GM21381 (cell line): Measurements from ENCODE around the gene MED26.
"Not testable (repeated sequence)": the region's sequence is repeated elsewhere in the genome, so short reads cannot be mapped to it uniquely, and the experiment has no call there.

Experiments
- ATAC-seq: cut with Tn5 transposase; IDR thresholded peaks from one replicate; pipeline ENCODE4 v1.9.1; 2021; ENCODE audit warnings: mild to moderate bottlenecking, moderate library complexity; ENCODE audit not compliant: unreplicated experiment

The MED26 gene

DNA sequence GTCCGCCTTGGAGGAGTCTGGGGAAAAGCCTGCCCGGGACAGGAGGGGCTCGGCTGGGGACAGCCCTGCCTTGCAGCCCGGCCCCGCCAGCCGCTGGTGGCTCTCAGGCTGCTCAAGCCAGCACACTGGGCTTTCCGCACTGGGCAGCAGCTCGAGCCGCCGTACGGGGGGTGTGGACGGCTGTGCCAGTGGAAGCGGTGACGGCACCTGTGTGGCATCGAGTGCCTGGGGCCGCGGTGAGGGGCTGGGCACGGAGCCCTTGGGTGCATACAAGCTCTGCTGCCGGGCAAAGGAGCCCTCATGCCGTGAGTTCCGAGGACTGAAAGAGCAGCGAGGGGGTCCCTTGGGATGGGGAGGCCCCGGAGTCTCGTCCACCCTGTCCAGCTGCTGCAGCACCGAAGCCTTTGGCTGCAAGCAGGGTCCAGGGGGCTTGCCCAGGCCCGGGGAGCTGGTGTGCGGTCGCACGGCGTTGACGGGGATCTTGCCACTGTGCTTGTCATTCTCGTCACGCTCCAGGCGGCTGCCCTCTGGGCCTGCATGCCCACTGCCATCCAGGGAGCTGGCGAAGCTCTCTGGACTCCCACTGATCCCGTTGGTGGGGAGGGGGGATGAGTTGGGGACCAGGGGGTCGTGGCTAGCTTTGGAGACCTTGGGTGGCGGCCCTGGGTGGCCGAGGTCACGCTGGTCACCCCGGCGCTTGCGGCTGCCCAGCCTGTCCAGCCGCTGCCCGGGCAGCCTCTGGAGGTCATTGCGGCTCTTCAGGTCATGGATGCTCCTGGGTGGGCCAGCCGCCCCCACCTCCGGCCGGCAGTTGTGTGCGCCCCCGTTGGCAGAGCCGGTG is 51.1 kb downstream of the MED26 start:
- no peak for ATAC-seq

DNA sequence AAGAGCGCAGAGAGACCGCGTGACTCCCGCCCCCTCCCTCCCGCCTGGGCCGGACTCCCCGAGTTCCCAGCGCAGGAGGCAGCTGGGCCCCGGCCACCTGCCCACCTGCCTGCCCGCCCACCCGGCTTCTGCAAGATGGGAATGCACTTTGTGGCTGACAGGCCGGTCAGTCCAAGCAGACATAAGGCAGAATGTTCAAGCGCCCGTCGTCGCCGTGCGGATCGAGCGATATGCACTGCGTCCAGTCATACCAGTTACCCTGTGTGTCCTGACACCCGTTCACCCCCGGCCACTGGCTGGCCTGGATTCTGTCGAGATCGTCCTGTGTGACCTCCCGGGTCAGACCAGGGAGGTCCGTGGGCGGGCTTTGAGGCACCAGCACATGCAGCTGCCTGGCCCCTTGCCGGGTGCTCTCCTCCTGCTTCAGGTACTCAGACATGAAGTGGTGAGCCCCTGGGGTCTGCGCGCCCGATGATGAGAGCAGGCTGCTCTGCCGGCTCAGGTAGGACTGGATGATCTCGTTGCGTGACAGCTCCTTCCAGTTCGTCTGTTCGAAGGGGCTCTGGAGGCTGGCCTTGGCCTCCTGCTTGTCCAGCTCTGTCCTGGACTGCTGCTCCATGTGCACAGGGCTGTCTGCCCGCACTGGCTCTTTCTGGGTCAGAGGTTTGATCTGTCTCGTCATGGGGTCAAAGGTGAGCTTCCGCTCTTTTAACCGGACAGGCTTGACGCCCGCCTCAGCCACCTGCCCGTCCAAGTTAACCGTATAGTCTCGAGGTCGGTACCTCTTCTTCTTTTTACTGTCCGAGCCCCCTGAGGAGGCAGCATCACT is 51.9 kb downstream of the MED26 start:
- ATAC-seq, result no peak

DNA sequence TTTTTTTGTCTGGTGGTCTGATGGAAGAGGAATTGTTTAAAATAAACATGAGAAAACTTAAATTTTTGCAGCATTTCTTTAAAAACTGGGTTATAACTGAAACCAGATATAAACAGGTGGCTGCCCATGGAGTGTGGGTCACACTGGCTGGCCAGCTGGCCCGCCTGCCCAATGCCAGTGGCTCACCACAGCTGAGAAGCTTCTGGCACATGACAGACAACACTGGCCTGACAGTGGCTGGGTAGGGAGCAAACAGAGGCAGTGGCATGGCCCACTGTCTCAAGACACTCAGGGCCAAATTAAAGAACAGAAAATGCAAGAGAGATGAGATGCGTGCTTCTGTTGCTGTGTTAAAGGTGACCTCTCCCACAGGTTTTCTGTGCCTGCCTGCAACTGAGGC is 52.7 kb downstream of the MED26 start:
- ATAC-seq, result no peak

DNA sequence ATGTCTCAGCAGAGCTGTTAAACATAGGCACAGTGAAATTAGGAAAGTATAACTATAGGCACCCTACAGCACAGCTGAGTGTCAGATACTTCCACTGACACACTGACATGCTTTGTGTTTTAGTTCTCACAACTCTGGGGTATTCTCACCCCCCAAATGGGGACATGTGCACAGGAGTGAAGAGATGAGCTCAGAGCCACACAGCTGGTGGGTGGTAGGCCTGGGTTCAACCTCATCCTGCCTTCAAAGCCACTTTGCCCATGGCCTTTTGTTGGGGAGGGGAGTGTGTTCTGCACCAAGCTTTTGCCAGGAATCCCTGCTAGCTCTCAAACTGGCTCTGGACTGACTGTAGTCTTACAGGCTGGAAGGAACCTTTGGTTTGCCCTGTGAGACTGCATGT is 54.1 kb downstream of the MED26 start:
- no peak for ATAC-seq

DNA sequence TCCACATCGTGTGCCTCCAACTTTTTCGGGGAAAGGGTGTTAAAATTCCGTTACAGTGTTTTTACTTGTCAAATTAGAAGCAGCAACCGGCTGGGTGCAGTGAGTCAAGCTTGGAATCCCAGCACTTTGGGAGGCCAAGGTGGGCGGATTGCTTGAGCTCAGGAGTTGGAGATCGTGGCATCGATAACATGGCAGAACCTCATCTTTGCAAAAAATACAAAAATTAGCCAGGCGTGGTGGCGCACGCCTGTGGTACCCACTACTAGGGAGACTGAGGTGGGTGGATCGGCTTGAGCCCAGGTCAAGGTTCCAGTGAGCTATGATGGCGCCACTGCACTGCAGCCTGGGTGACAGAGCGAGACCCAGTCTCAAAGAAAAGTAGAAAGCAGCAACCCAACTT is 54.7 kb downstream of the MED26 start:
- no peak for ATAC-seq

DNA sequence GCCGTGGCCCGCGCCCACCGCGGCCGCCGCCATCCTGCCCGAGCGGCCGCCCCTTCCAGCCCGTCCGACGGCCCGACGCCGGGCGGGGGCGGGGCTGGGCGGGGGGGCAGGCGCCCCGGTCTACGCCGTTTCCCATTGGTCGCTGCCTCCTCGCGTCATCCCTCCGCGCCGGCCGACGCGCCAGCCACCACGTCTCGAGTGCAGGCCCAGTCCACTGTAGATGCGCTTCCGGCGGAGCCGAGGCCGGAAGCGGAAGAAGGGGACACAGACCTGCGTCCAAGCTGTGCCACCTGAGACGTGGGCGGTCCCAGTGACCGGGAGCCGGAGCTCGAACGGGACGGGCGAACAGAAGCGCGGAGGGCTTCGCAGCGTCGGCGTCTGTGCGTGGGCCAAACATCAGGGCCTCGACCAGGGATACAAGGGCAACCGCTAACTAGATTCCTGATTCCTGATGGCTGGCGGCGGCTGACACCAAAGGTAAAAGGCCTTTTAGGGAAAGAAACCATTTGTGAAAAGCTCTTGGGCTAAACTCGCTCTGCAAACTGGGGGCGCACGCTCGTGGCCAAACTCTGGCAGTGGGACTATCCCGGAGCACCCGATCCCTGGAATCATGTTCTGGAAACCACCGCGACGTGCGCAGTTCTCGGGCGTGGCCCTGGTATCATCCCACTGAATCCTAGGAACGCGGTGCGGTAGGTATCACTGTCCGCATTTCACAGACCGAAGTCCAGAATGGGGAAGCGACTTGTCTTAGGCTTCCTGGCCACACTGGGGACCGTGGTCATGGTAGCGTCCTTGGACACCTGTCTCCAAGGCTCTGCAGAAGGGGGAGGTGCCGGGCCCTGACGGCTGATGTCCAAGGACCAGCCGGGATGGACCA is 55.4 kb downstream of the MED26 start, which contains the start of gene SLC35E1:
TSS of gene SLC35E1 (minus strand) at position 84 of the 880 bp plus-strand sequence. CDS start at position 33, 51 bp downstream.
- peak; percentile 82 for ATAC-seq

- ATAC-seq, result peak; percentile 26
These were observed 56.1 kb downstream of the MED26 start for GRCh38 chr19:16571822-16572331.

- ATAC-seq, result no peak
These were observed 56.7 kb downstream of the MED26 start for GRCh38 chr19:16571283-16571682.

DNA sequence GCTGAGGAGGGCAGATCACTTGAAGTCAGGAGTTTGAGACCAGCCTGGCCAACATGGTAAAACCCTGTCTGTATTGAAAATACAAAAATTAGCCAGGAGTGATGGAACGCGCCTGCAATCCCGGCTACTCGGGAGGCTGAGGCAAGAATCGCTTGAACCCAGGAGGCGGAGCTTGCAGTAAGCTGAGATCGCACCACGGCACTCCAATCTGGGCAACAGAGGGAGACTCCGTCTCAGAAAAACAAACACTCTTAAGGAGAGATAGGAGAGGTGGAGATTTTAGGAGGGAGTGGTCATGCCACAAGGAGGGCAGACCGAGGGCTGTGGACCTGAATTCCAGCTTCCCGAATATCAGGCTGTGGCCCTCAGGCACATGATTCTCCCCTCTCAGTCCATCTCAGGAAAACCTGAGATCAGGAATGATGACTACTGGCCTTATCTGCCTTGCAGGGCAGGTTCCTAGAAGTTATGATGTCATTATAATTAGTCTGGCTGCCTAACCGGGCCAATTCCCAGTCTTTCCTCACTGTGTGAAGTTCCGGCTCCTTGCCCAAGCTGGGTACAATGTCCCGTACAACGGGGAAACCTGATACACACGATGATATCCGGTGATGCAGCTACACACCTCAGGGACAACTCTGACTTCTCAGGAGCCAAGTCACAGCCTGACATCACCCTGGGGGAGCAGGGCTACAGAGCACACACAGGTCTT is 58.2 kb downstream of the MED26 start:
- ATAC-seq, result no peak

DNA sequence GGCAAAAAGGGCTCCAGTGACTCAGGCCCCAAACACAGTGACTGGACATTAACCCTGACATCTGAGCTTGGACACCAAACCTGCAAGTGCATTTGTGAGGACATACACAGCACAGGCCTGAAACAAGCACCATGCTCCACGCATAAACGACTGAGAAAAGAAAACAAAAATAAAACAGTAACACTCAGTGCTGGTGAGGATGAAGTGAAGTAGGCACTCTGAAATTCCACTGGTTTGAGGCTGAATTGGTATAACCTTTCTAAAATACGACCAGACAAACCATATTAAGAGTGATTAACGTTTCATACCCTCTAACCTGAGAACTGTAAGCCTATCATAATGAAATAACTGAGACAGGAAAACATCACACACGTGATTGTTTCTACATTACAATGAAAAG is 61.3 kb downstream of the MED26 start:
- ATAC-seq, result no peak

DNA sequence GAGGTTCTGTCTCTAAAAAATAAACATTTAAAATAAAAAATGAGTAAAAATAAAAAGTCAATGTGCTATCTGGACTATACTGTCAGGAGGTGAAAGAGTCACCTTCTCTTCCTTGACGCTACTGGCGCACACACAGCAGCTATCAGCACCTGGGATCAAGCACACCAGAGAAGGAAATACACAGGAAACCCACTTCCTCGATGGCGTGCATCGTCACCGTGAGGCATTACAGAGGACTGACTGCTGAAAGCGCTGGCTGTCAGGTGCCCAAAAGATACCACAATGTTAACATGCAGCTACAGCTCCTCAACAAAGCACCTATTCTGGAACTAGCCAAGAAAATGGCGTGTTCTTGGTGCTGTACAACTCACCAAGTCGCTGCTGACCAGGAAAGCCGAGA is 61.8 kb downstream of the MED26 start:
- no peak for ATAC-seq

DNA sequence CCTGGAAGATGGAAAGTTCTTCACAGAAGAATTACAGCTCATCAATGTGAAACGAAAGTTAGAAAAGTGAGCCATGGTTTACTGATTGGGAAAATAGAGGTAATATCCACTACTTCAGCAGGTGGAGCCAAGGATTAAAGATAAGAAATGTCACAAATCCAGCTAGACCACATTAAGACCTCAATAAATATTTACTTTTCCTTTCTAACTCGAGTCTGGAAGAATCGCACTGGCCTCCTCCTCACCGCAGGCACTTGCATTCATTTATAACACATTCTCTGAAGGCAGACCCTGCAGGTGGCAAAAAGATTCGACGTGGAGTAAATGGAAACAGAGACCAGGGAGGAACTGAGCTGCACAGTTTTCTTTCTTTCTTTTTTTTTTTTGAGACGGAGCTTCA is 63.2 kb downstream of the MED26 start:
- no peak for ATAC-seq

- ATAC-seq, result no peak
These were observed 65.4 kb downstream of the MED26 start for GRCh38 chr19:16562608-16563025.

DNA sequence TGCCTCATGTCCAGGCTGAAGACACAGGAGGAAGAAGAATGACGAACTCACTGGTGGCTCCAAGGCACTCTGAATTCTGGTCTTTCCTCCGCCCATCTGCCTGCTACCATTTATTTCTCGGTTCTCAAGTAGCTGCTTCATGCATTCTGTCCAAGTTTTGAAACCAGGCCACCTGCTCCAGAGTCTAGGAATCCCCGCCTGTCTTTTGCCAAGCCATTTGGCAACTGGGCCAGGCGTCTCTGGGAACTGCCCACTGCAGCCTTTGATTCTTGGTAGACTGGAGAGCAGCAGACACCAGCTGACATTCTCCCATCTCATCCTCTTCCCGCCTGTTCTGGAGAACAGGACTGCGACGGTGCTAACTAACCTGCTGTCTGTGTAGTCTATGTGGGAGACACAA is 66.6 kb downstream of the MED26 start:
- ATAC-seq, result no peak

GRCh38 chr19:16559780-16560276 is 68.2 kb downstream of the MED26 start:
- ATAC-seq, result no peak

- ATAC-seq, result no peak
These were observed 73.2 kb downstream of the MED26 start for GRCh38 chr19:16554776-16555175.

DNA sequence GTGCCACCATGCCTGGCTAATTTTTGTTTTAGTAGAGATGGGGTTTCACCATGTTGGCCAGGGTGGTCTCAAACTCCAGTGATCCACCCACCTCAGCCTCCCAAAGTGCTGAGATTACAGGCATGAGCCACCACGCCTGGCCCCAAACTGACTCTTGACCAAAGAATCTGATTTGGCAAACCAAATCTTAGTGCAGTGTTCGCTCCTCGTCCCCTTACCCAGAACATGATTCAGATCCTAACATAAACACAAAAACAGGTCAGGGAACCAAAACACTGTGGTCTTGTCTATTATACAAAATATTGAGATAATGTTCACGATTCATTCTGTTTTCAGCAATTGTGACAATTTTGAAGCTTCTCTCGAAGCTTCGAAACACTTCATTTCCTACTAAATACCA is 76.1 kb downstream of the MED26 start:
- not testable (repeated sequence) for ATAC-seq

DNA sequence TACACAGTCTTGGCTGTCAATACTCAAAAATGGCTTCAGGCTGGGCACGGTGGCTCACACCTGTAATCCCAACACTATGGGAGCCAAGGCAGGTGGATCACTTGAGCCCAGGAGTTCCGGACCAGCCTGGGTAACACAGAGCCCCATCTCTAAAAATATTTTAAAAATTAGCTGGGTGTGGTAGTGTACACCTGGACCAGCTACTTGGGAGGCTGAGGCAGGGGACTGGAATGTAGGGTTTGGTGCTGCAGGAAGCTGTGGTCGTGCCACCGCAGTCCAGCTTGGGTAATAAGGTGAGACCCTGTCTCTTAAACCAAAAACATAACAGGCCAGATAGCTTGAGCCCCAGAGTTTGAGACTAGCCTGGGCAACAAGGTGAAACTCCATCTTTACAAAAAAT is 79.0 kb downstream of the MED26 start:
- no peak for ATAC-seq

GRCh38 chr19:16544473-16545231 is 83.4 kb downstream of the MED26 start:
- ATAC-seq, result no peak
